Right cardiac atrium (tissue), 5 donors: ENCODE results near the gene CTXN2. TPM values are rescaled to one million over a fixed set of nuclear protein-coding genes. Genes with fewer than 3 reads are reported as not detected.
A peak's percentile ranks its signal among the peaks of the same experiment; 100 is the strongest.

Source experiments
- ATAC-seq, 2 donors: fragments of 200-7000 bp; cut with Tn5 transposase; one replicate each; pipeline versions ENCODE4 v1.8.0 to v1.9.1; 2020; ENCODE audit warnings: moderate library complexity in 2 of 2, mild to moderate bottlenecking in 1 of 2
- DNase-seq, 3 donors: peaks; one replicate each; pipeline ENCODE4 v3.0.0-alpha.2; 2020
- H3K27ac ChIP-seq: one replicate; pipeline ENCODE4 v1.5.1; 2013; ENCODE audit warnings: mild to moderate bottlenecking, low read length, control low read depth, moderate library complexity
- H3K27me3 ChIP-seq: one replicate; pipeline ENCODE4 v1.6.1; 2013; ENCODE audit not compliant: control insufficient read depth, insufficient read depth
- H3K4me1 ChIP-seq: one replicate; pipeline ENCODE4 v1.6.1; 2013; ENCODE audit warnings: low read length; ENCODE audit not compliant: control insufficient read depth, insufficient read depth
- H3K4me3 ChIP-seq: one replicate; pipeline ENCODE4 v1.5.1; 2013; ENCODE audit warnings: low read length, control low read depth
- H3K9me3 ChIP-seq: one replicate; pipeline ENCODE4 v1.6.1; 2013; ENCODE audit warnings: low read length; ENCODE audit not compliant: control insufficient read depth
- WGBS: extraction: QIAGEN DNeasy Blood & Tissue Kit; methylation state at CpG from one replicate; pipeline ENCODE4 v1.1.7; 2013; 5-methylcytosine and 5-hydroxymethylcytosine counted together
- intact Hi-C, 4 donors: fragments of 100-400 bp; cut with DNase I; formaldehyde crosslinking; loops; one replicate each; pipeline versions ENCODE4 v1.11.0 to v1.14.0; 2022 to 2023
- polyA plus RNA-seq: library from polyadenylated mRNA; stranded (reverse); fragments of 200-250 nt; gene quantifications from one replicate; pipeline ENCODE4 v1.2.3, GENCODE V29; 2013
- total RNA-seq, 4 donors: library from RNA; stranded (reverse); fragmentation: NEBNext Ultra II Directional; extraction: Animal tissue kit (Norgen Biotek cat#: 25700); gene quantifications; one replicate each; pipeline ENCODE4 v1.2.1, GENCODE V29; 2021
- donor health status: healthy with polysubstance abuse.
- donor health status: DM: no; HTN: yes; CAD: no.
- donor health status: DM: no; HTN: no; CAD: no.
- donor health status: DM: no; HTN: yes; CAD: no; lungs with severe emphysema.
- donor health status: DM: yes; HTN: yes; CAD: no.

Gene CTXN2
- total and polyA plus RNA-seq, 5 donors = not detected

- H3K27ac ChIP-seq = no peak overlapping the region
- H3K27me3 ChIP-seq = no peaks in the 10 kb centered on the region
- DNase-seq = no peak
- 3% methylated on average over 10 of the region's 10 CpGs for WGBS
- ATAC-seq = peak; percentile 83 to 92
- H3K4me1 ChIP-seq = no peaks in the 10 kb centered on the region
- H3K4me3 ChIP-seq = peak overlapping the region; percentile 89
- intact Hi-C loops = no loop called here
- no peaks in the 10 kb centered on the region for H3K9me3 ChIP-seq
These were observed 14.1 kb upstream of the CTXN2 start for GRCh38 chr15:48177383-48177765.

- 2% methylated on average over 71 of the region's 71 CpGs for WGBS
- peak; percentile 91 to 93 for ATAC-seq
- Histone ChIP-seq H3K9me3 (no peaks in the 10 kb centered on the region), H3K4me1 (no peaks in the 10 kb centered on the region), H3K27me3 (no peaks in the 10 kb centered on the region), H3K4me3 (peak within 1 kb of the TSS; percentile 89), H3K27ac (peak within 1 kb of the TSS; percentile 19)
- DNase-seq = peak; percentile 74 to 87 (median 84)
- intact Hi-C loops = no loop called here
These were observed 13.5 kb upstream of the CTXN2 start, which contains the start of gene MYEF2 for GRCh38 chr15:48177766-48178647. TSS of gene MYEF2 (minus strand) at chr15:48178295. CDS start at chr15:48178237, 58 bp downstream.

GRCh38 chr15:48178648-48178931 lies 12.9 kb upstream of the CTXN2 start:
- Histone ChIP-seq H3K4me1 (no peaks in the 10 kb centered on the region), H3K27me3 (no peaks in the 10 kb centered on the region), H3K4me3 (peak overlapping the region; percentile 89), H3K9me3 (no peaks in the 10 kb centered on the region), H3K27ac (no peak overlapping the region)
- WGBS = 84% methylated on average over 1 of the region's 1 CpG
- intact Hi-C loops = no loop called here
- ATAC-seq (no peak), DNase-seq (no peak)

- WGBS = 41% methylated on average over 2 of the region's 2 CpGs
- Histone ChIP-seq H3K27ac (no peak overlapping the region), H3K4me1 (no peaks in the 10 kb centered on the region), H3K9me3 (no peaks in the 10 kb centered on the region), H3K27me3 (no peaks in the 10 kb centered on the region), H3K4me3 (no peak overlapping the region)
- ATAC-seq (no peak), DNase-seq (no peak)
- intact Hi-C loops = no loop called here
These were observed 8.7 kb upstream of the CTXN2 start for GRCh38 chr15:48182749-48183148.

GRCh38 chr15:48185529-48185928 lies 5.9 kb upstream of the CTXN2 start:
- WGBS = 81% methylated on average over 3 of the region's 3 CpGs
- Histone ChIP-seq H3K4me3 (no peak overlapping the region), H3K4me1 (no peaks in the 10 kb centered on the region), H3K27ac (no peak overlapping the region), H3K9me3 (no peaks in the 10 kb centered on the region), H3K27me3 (no peaks in the 10 kb centered on the region)
- DNase-seq = no peak
- no peak for ATAC-seq
- intact Hi-C loops = no loop called here

- H3K27me3 ChIP-seq = no peaks in the 10 kb centered on the region
- DNase-seq (no peak), ATAC-seq (no peak)
- H3K4me3 ChIP-seq = no peak overlapping the region
- WGBS = 92% methylated on average over 3 of the region's 3 CpGs
- no peaks in the 10 kb centered on the region for H3K4me1 ChIP-seq
- no peak overlapping the region for H3K27ac ChIP-seq
- intact Hi-C loops = no loop called here
- no peaks in the 10 kb centered on the region for H3K9me3 ChIP-seq
These were observed 5.2 kb upstream of the CTXN2 start for GRCh38 chr15:48186271-48186670.

GRCh38 chr15:48190932-48191573 lies 412 bp upstream of the CTXN2 start:
- DNase-seq = peak; percentile 63 to 84 (median 83)
- Histone ChIP-seq H3K9me3 (no peaks in the 10 kb centered on the region), H3K4me3 (no peak overlapping the region), H3K27me3 (no peaks in the 10 kb centered on the region), H3K27ac (no peak overlapping the region), H3K4me1 (no peaks in the 10 kb centered on the region)
- ATAC-seq = no peak
- 7% methylated on average over 15 of the region's 15 CpGs for WGBS
- intact Hi-C loops = no loop called here

- intact Hi-C loops = loop anchor here in 1 of 4 donors (5.0 kb wide), 1 partner anchor 810 kb away; no protein-coding TSS in a partner anchor
- DNase-seq (no peak), ATAC-seq (no peak)
- no peaks in the 10 kb centered on the region for H3K4me1 ChIP-seq
- no peaks in the 10 kb centered on the region for H3K27me3 ChIP-seq
- WGBS = 61% methylated on average over 1 of the region's 1 CpG
- no peak overlapping the region for H3K27ac ChIP-seq
- H3K9me3 ChIP-seq = no peaks in the 10 kb centered on the region
- no peak overlapping the region for H3K4me3 ChIP-seq
These were observed 10.6 kb downstream of the CTXN2 start for GRCh38 chr15:48202068-48202467.

- intact Hi-C loops = no loop called here
- H3K27me3 ChIP-seq = no peaks in the 10 kb centered on the region
- no peaks in the 10 kb centered on the region for H3K4me1 ChIP-seq
- 89% methylated on average over 1 of the region's 1 CpG for WGBS
- H3K4me3 ChIP-seq = no peak within 1 kb of the TSS
- H3K27ac ChIP-seq = no peak within 1 kb of the TSS
- no peak for ATAC-seq
- no peaks in the 10 kb centered on the region for H3K9me3 ChIP-seq
- DNase-seq = no peak
These were observed 14.5 kb downstream of the CTXN2 start, which contains the start of gene SLC12A1 for GRCh38 chr15:48205981-48206380. TSS of gene SLC12A1 (plus strand) at chr15:48206302. CDS start at chr15:48207720, 1,418 bp downstream.

- no peaks in the 10 kb centered on the region for H3K9me3 ChIP-seq
- H3K4me3 ChIP-seq = no peak overlapping the region
- H3K4me1 ChIP-seq = no peaks in the 10 kb centered on the region
- ATAC-seq = no peak
- 47% methylated on average over 1 of the region's 1 CpG for WGBS
- no peak for DNase-seq
- H3K27me3 ChIP-seq = no peaks in the 10 kb centered on the region
- H3K27ac ChIP-seq = no peak overlapping the region
- intact Hi-C loops = no loop called here
These were observed 29.8 kb downstream of the CTXN2 start for GRCh38 chr15:48221261-48221660.

- DNase-seq (no peak), ATAC-seq (no peak)
- Histone ChIP-seq H3K27me3 (no peaks in the 10 kb centered on the region), H3K9me3 (no peaks in the 10 kb centered on the region), H3K27ac (no peak overlapping the region), H3K4me3 (no peak overlapping the region), H3K4me1 (no peaks in the 10 kb centered on the region)
- 75% methylated on average over 4 of the region's 4 CpGs for WGBS
- intact Hi-C loops = no loop called here
These were observed 30.4 kb downstream of the CTXN2 start for GRCh38 chr15:48221885-48222284.
